Bronchial smooth muscle cell (primary cell): ENCODE measurements around the gene GMIP. TPM values are rescaled to one million over a fixed set of nuclear protein-coding genes. Genes with fewer than 3 reads are reported as not detected.

Experiments used
- total RNA-seq: library from RNA; depleted of rRNA; stranded (reverse); fragments of >200 nt; gene quantifications from 2 replicates; pipeline ENCODE4 v1.2.1, GENCODE V29; 2014

The GMIP gene
- total RNA-seq, result 1.9 and 4.9 TPM in 2 replicates

GRCh38 chr19:19643158-19644053 lies at the start of gene GMIP:
TSS of gene GMIP (minus strand) at chr19:19643657. CDS start at chr19:19643529, 128 bp downstream.

GRCh38 chr19:19668230-19669012 lies 25.0 kb upstream of the GMIP start, which contains the start of gene ZNF101:
TSS of gene ZNF101 (plus strand) at chr19:19668839. CDS start at chr19:19668964, 125 bp downstream.

GRCh38 chr19:19663256-19664120 lies 20.0 kb upstream of the GMIP start, which contains the start of gene ATP13A1:
TSS of gene ATP13A1 (minus strand) at chr19:19663676. CDS start at chr19:19663666, 10 bp downstream.

GRCh38 chr19:19627621-19628500 lies 15.6 kb downstream of the GMIP start, which contains the start of gene LPAR2:
TSS of gene LPAR2 (minus strand) at chr19:19628220. CDS start at chr19:19627275, 945 bp downstream.

GRCh38 chr19:19618219-19619051 lies 25.0 kb downstream of the GMIP start, which contains the start of gene PBX4:
TSS of gene PBX4 (minus strand) at chr19:19618687. CDS start at chr19:19618629, 58 bp downstream.

Other genes starting within 250 kb of the GMIP start
- 20.2 and 20.8 TPM in 2 replicates for gene GATAD2A, start 238.0 kb downstream of the GMIP start, total RNA-seq
- 1.9 and 2.2 TPM in 2 replicates for gene TSSK6, start 128.1 kb downstream of the GMIP start, total RNA-seq
- 435 and 561 TPM in 2 replicates for gene NDUFA13, start 127.4 kb downstream of the GMIP start, total RNA-seq
- 0.17 and 0.32 TPM in 2 replicates for gene YJEFN3, start 114.7 kb downstream of the GMIP start, total RNA-seq
- under 0.01 and 0.16 TPM in 2 replicates for gene CILP2, start 105.4 kb downstream of the GMIP start, total RNA-seq
- gene PBX4, start 25.0 kb downstream of the GMIP start, total RNA-seq, result 2.2 and 3.0 TPM in 2 replicates
- gene LPAR2, start 15.4 kb downstream of the GMIP start, total RNA-seq, result 0.52 and 1.9 TPM in 2 replicates
- gene ATP13A1, start 20.0 kb upstream of the GMIP start, total RNA-seq, result 19.7 and 21.6 TPM in 2 replicates
- 3.6 and 4.9 TPM in 2 replicates for gene ZNF101, start 25.2 kb upstream of the GMIP start, total RNA-seq
- gene ZNF14, start 89.5 kb upstream of the GMIP start, total RNA-seq, result 3.3 and 5.4 TPM in 2 replicates
- gene ZNF506, start 178.1 kb upstream of the GMIP start, total RNA-seq, result 7.0 and 9.3 TPM in 2 replicates
- gene ZNF253, start 222.2 kb upstream of the GMIP start, total RNA-seq, result 2.1 and 2.5 TPM in 2 replicates